Measurements from ENCODE around the gene NGDN.

NGDN gene

GRCh38 chr14:23446291-23446851 is 23.1 kb upstream of the NGDN start:
- Histone ChIP-seq H2AFZ (ENCODE audit: low read depth) (no peak overlapping the region), H3K27ac (no peak overlapping the region)

GRCh38 chr14:23447361-23448350 is 21.8 kb upstream of the NGDN start:
- H3K36me3 ChIP-seq (ENCODE audit: insufficient read depth): no peaks in the 10 kb centered on the region
- H3K4me2 ChIP-seq: no peak overlapping the region
- no peaks in the 10 kb centered on the region for H3K79me2 ChIP-seq (ENCODE audit: insufficient read depth, low read depth)
- H3K27me3 ChIP-seq (ENCODE audit: insufficient read depth, low read depth): no peaks in the 10 kb centered on the region
- H3K9ac ChIP-seq: no peak overlapping the region
- no peak overlapping the region for H2AFZ ChIP-seq (ENCODE audit: low read depth)
- H3K4me3 ChIP-seq (IDR thresholded peaks at IDR 0.05; ENCODE audit: insufficient read depth, low read depth, low read length): no peak overlapping the region
- TF ChIP-seq CTCF (conservative IDR thresholded peaks at IDR 0.05; ENCODE audit: low read depth, low read length): no peak
- H4K20me1 ChIP-seq (ENCODE audit: insufficient read depth): no peaks in the 10 kb centered on the region
- H3K4me1 ChIP-seq (ENCODE audit: low read depth, poor library complexity, severe bottlenecking): no peaks in the 10 kb centered on the region
- no peak overlapping the region for H3K27ac ChIP-seq

More at GRCh38 chr14:23446291-23446851, 23.1 kb upstream of the NGDN start:
- no peaks in the 10 kb centered on the region for H3K36me3 ChIP-seq (ENCODE audit: insufficient read depth)
- no peaks in the 10 kb centered on the region for H3K4me1 ChIP-seq (ENCODE audit: low read depth, poor library complexity, severe bottlenecking)
- H3K9ac ChIP-seq: no peak overlapping the region
- no peak for TF ChIP-seq CTCF (conservative IDR thresholded peaks at IDR 0.05; ENCODE audit: low read depth, low read length)
- no peaks in the 10 kb centered on the region for H3K27me3 ChIP-seq (ENCODE audit: insufficient read depth, low read depth)
- no peaks in the 10 kb centered on the region for H3K79me2 ChIP-seq (ENCODE audit: insufficient read depth, low read depth)
- no peak overlapping the region for H3K4me3 ChIP-seq (IDR thresholded peaks at IDR 0.05; ENCODE audit: insufficient read depth, low read depth, low read length)
- H3K4me2 ChIP-seq: no peak overlapping the region
- no peaks in the 10 kb centered on the region for H4K20me1 ChIP-seq (ENCODE audit: insufficient read depth)

- Histone ChIP-seq H3K4me3 (IDR thresholded peaks at IDR 0.05; ENCODE audit: insufficient read depth, low read depth, low read length) (no peak overlapping the region), H3K4me1 (ENCODE audit: low read depth, poor library complexity, severe bottlenecking) (no peaks in the 10 kb centered on the region), H3K27ac (no peak overlapping the region), H3K36me3 (ENCODE audit: insufficient read depth) (no peaks in the 10 kb centered on the region), H2AFZ (ENCODE audit: low read depth) (no peak overlapping the region), H3K4me2 (no peak overlapping the region), H3K27me3 (ENCODE audit: insufficient read depth, low read depth) (no peaks in the 10 kb centered on the region), H3K9ac (no peak overlapping the region), H4K20me1 (ENCODE audit: insufficient read depth) (no peaks in the 10 kb centered on the region), H3K79me2 (ENCODE audit: insufficient read depth, low read depth) (no peaks in the 10 kb centered on the region)
- no peak for TF ChIP-seq CTCF (conservative IDR thresholded peaks at IDR 0.05; ENCODE audit: low read depth, low read length)
Observed at GRCh38 chr14:23449314-23449713, 20.2 kb upstream of the NGDN start.

GRCh38 chr14:23450379-23450778 is 19.1 kb upstream of the NGDN start:
- Histone ChIP-seq H3K79me2 (ENCODE audit: insufficient read depth, low read depth) (no peaks in the 10 kb centered on the region), H3K4me1 (ENCODE audit: low read depth, poor library complexity, severe bottlenecking) (no peaks in the 10 kb centered on the region), H3K4me3 (IDR thresholded peaks at IDR 0.05; ENCODE audit: insufficient read depth, low read depth, low read length) (no peak overlapping the region), H3K36me3 (ENCODE audit: insufficient read depth) (no peaks in the 10 kb centered on the region), H3K9ac (no peak overlapping the region), H4K20me1 (ENCODE audit: insufficient read depth) (no peaks in the 10 kb centered on the region), H2AFZ (ENCODE audit: low read depth) (no peak overlapping the region), H3K27me3 (ENCODE audit: insufficient read depth, low read depth) (no peaks in the 10 kb centered on the region), H3K4me2 (no peak overlapping the region), H3K27ac (no peak overlapping the region)
- TF ChIP-seq CTCF (conservative IDR thresholded peaks at IDR 0.05; ENCODE audit: low read depth, low read length): no peak
